Hepatocyte (in vitro differentiated cells): ENCODE results near the gene SPAG16.

Experiments used
- EZH2 ChIP-seq: fragments of 200-600 bp; sonication (generic); IDR thresholded peaks from 2 replicates; pipeline ENCODE4 v1.6.1; 2016; ENCODE audit warnings: antibody characterized with exemption, mild to moderate bottlenecking, borderline replicate concordance
- TF ChIP-seq, protein P1 (sequence below): fragments of 200-600 bp; sonication (generic); IDR thresholded peaks from 2 replicates; pipeline ENCODE4 v1.5.1; 2016; ENCODE audit warnings: antibody characterized with exemption, mild to moderate bottlenecking; ENCODE audit not compliant: poor library complexity

DNA sequence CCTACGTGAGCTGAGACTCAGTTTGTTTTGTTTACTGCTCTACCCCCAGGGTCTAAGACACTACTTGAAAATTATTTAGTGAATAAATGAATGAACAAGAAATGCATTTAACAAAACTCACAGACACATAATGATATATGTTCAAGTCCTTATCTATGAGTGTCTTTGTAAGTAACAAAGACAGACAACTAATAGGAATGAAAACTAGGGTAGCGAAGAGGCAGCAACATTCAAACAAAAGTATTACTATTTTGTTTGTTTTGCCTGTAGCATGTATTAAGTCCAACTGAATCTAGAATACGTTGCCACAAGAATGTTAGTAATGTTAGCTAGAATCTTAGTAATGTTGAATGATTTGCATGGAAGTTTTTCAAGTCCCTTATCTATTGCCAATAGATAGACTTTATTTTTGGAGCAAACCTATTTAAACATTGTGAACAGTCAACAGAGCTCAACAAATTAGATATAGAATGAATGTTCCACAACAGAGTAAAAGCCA is 981.8 kb downstream of the SPAG16 start:
- TF ChIP-seq, protein P1, sequence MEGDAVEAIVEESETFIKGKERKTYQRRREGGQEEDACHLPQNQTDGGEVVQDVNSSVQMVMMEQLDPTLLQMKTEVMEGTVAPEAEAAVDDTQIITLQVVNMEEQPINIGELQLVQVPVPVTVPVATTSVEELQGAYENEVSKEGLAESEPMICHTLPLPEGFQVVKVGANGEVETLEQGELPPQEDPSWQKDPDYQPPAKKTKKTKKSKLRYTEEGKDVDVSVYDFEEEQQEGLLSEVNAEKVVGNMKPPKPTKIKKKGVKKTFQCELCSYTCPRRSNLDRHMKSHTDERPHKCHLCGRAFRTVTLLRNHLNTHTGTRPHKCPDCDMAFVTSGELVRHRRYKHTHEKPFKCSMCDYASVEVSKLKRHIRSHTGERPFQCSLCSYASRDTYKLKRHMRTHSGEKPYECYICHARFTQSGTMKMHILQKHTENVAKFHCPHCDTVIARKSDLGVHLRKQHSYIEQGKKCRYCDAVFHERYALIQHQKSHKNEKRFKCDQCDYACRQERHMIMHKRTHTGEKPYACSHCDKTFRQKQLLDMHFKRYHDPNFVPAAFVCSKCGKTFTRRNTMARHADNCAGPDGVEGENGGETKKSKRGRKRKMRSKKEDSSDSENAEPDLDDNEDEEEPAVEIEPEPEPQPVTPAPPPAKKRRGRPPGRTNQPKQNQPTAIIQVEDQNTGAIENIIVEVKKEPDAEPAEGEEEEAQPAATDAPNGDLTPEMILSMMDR, result no peak
- no peak for TF ChIP-seq EZH2
